Skeletal muscle cell (primary cell): ENCODE measurements around the gene TMEM116.
A peak's percentile ranks its signal among the peaks of the same experiment; 100 is the strongest.
"Not testable (repeated sequence)": the region's sequence is repeated elsewhere in the genome, so short reads cannot be mapped to it uniquely, and the experiment has no call there.

Experiments
- DNase-seq: peaks from one replicate; pipeline ENCODE4 v3.0.0-alpha.2; 2010; ENCODE audit warnings: low read depth
- H3K4me3 ChIP-seq: 2 replicates; pipeline ENCODE4 v1.5.1; 2011; ENCODE audit warnings: low read depth, mild to moderate bottlenecking, control low read depth, low read length, moderate library complexity

Gene TMEM116

GRCh38 chr12:111981987-111982386 is 31.0 kb downstream of the TMEM116 start:
- no peak for DNase-seq
- no peak overlapping the region for H3K4me3 ChIP-seq

- H3K4me3 ChIP-seq, result no peak overlapping the region
- no peak for DNase-seq
Measured at GRCh38 chr12:111980598-111980997, 32.4 kb downstream of the TMEM116 start.

GRCh38 chr12:111978545-111978944 is 34.4 kb downstream of the TMEM116 start:
- H3K4me3 ChIP-seq, result no peak overlapping the region
- DNase-seq, result no peak

GRCh38 chr12:111976860-111977259 is 36.1 kb downstream of the TMEM116 start:
- no peak overlapping the region for H3K4me3 ChIP-seq
- DNase-seq, result no peak

GRCh38 chr12:111976291-111976690 is 36.7 kb downstream of the TMEM116 start:
- DNase-seq, result no peak
- no peak overlapping the region for H3K4me3 ChIP-seq

GRCh38 chr12:111975161-111975931 is 37.6 kb downstream of the TMEM116 start:
- DNase-seq, result no peak
- H3K4me3 ChIP-seq, result no peak overlapping the region

GRCh38 chr12:111971800-111972199 is 41.2 kb downstream of the TMEM116 start:
- no peak for DNase-seq
- H3K4me3 ChIP-seq, result no peak overlapping the region

GRCh38 chr12:111964935-111965334 is 48.0 kb downstream of the TMEM116 start:
- H3K4me3 ChIP-seq, result no peak overlapping the region
- DNase-seq, result no peak

- not testable (repeated sequence) for H3K4me3 ChIP-seq, DNase-seq
Measured at GRCh38 chr12:111959518-111959917, 53.4 kb downstream of the TMEM116 start.

GRCh38 chr12:111957224-111957623 is 55.7 kb downstream of the TMEM116 start:
- not testable (repeated sequence) for DNase-seq, H3K4me3 ChIP-seq

GRCh38 chr12:111954969-111955368 is 58.0 kb downstream of the TMEM116 start:
- no peak for DNase-seq
- H3K4me3 ChIP-seq, result no peak overlapping the region

GRCh38 chr12:111953455-111953854 is 59.5 kb downstream of the TMEM116 start:
- DNase-seq, result peak; percentile 11
- no peak overlapping the region for H3K4me3 ChIP-seq

- H3K4me3 ChIP-seq, DNase-seq: not testable (repeated sequence)
Measured at GRCh38 chr12:111952084-111952787, 60.7 kb downstream of the TMEM116 start.

GRCh38 chr12:111950961-111951676 is 61.8 kb downstream of the TMEM116 start:
- H3K4me3 ChIP-seq, DNase-seq: not testable (repeated sequence)

GRCh38 chr12:111943929-111944328 is 69.0 kb downstream of the TMEM116 start:
- no peak for DNase-seq
- H3K4me3 ChIP-seq, result no peak overlapping the region

GRCh38 chr12:111942557-111942956 is 70.4 kb downstream of the TMEM116 start:
- H3K4me3 ChIP-seq, result no peak overlapping the region
- peak; percentile 53 for DNase-seq

GRCh38 chr12:111937429-111937828 is 75.5 kb downstream of the TMEM116 start:
- no peak for DNase-seq
- no peak overlapping the region for H3K4me3 ChIP-seq

- H3K4me3 ChIP-seq, result no peak overlapping the region
- DNase-seq, result no peak
Measured at GRCh38 chr12:111936869-111937268, 76.1 kb downstream of the TMEM116 start.

GRCh38 chr12:111932241-111932640 is 80.7 kb downstream of the TMEM116 start:
- no peak for DNase-seq
- no peak overlapping the region for H3K4me3 ChIP-seq

GRCh38 chr12:111927346-111927745 is 85.6 kb downstream of the TMEM116 start:
- no peak for DNase-seq
- no peak overlapping the region for H3K4me3 ChIP-seq
